SIG-M5 treated with dmso at 0.1 percent for 504 hours (cell line): Measurements from ENCODE around the gene DNASE1L1.

Source experiments
- DNase-seq: peaks from one replicate; lab custom pipeline; 2025; ENCODE audit not compliant: unreplicated experiment; lab: John Stamatoyannopoulos, UW

The DNASE1L1 gene

DNA sequence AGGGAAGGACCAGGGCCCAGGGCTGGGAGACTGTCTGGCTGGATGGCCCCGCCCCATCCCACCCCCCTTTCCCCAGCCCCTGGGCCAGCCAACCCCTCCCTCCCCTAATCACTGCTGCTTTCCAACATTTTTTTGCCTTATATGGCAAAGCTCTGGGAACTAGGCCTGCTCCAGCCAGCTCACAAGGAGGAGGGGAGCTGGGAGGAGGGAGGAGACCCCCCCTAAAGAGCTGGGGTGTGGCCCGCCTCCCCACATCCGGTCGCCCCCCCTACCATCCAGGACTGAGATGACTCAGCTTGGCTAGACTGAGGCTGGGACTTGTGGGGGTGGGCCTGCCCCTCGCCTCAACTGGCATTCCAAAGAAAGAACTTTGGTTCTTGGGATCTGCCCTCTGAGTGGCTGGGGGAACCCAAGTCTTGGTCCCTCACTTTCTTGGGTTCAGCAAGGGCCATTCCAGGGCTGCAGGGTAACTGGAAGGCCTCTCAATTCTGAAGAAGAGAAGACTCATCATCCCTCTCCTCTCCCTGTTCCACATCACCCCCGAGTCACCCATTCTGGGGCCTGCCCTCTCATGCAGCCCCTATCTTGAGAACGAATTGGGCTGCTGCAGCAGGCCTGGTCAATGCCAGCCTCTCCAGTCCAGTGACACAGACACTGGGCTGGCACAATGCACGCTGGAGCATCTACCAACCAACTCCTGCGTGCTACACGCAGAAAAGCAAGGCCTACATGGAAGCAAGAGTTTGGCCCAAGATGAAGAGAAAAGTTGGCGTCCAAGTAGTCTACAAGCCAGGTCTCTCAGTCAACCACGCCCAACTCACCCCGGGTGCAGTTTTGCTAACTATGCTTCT lies 39.4 kb downstream of the DNASE1L1 start:
- DNase-seq = peak; percentile 74

DNA sequence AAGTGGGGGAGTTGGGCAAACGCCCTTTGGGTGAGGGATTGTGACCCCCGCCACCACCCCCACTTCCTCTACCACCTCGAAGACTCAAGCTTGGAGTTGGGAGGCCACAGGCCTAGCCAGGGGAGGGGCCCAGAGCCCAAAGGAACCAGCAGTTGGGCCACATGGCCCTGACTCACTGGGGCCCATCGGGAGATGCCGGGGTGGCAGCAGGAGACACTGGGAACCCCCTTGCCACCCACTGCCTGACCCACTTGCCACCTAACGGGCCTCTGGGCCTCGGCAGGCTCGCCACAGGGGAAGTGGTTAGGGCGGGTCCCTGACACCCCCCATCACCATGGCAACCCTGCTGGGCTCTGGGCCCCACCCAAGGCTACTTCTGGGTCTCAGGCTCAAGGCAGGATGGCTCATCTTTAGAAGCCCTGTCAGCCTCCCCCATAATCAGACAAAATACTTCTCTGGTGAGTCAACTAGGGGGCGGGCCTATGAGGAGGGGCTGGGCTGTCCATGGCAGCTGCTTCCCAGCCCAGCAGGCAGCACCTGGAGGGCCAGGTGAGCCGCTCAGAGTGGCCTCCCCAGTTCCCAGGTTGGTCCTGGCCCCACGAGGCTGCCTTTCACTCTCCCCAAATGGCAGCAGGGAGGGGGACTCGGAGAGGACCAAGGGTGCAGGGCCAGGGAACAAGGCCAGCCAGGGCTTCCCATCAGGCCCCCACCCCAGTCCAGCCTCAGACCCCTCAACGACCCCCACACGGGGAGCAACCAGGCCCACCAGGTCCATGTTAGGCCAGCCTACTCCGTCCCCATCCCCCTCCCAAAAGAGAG lies 40.2 kb downstream of the DNASE1L1 start:
- DNase-seq = peak; percentile 96

DNA sequence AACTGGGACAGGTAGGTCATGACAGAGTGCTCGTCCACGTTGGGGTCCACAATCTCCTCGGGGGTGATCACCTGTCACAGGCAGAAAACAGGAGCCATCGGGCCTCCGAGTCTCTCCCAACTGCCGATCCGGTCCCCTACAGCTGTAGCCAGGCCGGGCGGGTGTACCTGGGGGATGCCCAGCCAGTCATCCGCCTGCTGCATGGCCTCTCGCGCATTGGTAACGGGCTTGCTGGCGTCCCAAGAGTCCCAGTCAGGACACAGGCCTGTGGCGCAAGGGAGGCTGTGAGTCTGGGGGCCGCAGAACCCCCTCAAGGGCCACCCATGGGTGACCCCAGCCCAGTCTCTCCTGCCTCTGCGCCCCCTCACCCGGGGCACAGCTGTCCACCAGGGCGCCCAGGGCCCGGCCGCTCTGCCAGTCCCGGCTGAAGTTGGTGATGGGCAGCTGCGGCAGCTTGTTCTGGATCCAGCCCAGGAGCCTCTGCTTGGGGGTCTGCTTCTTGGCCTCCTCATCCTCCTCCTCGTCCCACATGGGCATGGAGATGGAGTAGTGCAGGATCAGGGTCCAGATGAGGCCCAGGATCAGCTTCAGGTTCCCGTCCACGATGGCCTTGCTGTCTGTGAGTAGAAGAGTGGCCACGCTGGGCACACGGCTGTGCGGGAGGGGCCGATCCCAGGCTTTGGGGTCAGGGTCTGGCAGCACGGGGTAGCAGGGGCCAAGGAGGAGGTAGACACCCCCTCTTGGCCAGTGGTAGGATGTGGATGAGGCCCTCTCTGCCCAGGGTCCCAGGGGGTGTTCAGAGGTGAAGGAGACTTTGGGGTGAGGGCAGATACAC lies 41.4 kb downstream of the DNASE1L1 start:
- no peak for DNase-seq

- DNase-seq = no peak
Observed at GRCh38 chrX:154366666-154367055, 42.4 kb downstream of the DNASE1L1 start.

DNA sequence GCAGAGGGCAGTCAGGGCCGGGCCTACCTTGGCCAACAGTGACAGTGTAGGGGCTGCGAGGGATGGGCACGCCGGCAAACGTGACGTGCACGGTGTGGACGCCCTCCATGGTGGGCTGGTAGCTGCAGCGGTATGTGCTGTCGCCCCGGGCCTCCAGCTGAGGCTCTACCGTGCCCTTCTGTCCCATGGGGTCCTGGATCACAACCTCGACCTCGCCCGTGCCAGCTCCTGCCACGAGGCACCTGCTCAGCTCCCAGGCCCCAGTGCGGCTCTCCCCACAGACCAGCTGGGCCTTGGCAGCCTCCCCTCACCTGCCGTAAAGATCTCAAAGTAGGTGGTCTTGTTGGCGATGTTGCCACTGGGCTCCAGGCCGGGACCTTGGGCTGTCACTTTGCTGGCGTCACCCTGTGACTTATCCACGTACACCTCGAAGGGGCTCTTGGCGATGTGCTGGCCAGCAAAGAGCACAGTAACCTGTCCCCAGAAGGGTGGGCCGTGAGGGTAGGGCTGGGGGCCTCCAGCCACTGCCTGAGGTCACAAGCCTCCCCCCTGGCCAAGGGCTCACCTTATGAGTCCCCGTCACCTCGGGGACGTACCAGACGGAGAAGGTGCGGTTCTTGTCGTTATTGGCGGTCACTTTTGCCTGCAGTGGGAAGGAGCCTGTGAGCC lies 42.9 kb downstream of the DNASE1L1 start:
- DNase-seq = no peak

GRCh38 chrX:154365052-154365600 lies 43.9 kb downstream of the DNASE1L1 start:
- no peak for DNase-seq

DNA sequence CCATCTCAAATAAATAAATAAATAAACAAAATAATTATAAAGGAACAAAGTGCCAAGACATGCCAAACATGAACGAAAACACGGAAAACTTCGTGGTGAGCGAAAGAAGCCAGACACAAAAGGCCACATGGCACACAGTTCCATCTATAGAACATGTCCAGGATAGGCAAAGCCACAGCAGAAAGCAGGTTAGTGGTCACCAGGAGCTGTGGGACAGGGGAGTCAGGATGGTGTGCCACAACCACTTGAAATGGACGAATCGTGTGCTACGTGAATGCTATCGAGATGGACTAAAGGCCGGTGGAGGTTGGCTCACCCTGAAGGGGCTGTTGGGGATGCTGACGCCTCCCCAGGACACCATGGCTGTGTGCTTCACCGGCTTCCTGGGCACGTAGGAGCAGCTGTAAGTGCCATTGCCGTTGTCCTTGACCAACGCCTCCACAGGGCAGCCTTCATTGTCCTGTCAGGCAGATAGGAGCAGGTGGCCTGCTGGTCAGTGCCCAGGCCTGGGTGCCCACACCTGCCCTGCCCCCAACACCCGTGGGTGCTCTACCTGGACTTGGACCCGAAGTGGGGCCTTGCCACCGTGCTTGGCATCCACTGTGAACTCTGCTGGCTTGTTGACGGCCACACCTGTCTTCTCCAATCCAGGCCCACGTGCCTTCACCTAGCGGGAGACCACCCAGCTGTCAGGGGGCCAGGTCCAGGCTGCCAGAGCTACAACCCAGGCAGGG lies 45.2 kb downstream of the DNASE1L1 start:
- DNase-seq = no peak

GRCh38 chrX:154362085-154362742 lies 46.8 kb downstream of the DNASE1L1 start:
- DNase-seq = no peak

DNA sequence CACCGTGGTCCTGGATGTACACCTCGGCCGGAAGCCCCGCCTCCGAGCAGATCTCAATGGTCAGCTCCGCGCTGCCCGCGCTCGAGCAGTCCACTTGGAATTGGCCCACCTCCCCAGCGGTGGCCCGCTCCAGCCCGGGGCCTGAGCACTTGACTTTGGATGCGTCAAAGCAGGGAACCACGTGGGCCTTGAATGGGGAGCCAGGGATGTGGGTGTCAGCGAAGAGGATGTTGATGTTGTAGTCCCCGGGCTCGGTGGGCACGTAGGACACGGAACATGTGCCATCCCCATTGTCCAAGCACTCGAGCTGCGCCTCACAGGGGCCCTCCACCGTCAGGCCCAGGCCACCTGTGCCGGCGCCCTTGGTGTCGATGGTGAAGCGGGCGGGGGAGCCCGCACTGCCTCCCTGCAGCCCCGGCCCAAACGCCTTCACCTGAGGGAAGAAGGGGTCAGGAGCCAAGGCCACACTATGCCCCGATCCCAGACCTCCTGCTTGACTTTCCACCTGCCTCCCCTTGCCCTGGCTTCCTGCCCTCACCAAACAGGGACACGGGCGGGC lies 48.8 kb downstream of the DNASE1L1 start:
- no peak for DNase-seq

DNA sequence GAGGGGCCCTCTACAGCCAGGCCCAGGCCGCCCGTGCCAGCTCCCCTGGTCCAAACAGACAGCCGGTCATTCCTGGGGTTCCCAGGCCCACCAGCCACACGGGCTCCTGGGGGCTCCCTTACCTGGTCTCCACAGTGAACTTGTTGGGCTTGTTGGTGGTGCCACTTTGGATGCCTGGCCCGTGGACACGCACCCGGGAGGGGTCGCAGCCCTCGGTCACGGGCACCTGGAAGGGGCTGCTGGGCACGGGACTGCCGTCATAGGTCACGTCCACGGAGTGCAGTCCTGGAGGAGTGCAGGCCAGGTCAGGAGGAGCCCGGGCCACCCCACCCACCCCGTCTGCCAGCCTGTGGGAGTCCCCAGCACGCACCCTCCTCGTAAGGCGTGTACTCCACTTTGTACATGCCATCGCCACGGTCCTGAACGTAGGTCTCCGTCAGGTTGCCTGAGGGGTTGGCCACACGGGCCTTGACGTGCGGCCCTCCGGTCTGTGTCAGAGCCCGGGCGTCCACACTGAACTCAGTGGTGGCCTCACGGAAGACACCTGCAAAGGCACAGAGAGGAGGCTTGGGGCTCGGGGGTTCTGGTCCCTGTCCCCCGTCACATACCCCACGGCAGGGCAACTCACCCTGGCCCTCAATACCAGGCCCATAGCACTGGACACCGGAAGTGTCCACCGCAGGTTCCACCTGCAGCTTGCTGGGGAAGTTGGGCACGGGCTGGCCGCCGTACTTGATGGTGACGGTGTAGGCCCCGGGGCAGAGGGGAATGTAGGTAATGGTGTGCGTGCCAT lies 49.5 kb downstream of the DNASE1L1 start:
- no peak for DNase-seq

- DNase-seq = no peak
Observed at GRCh38 chrX:154358829-154359228, 50.2 kb downstream of the DNASE1L1 start.

- DNase-seq = no peak
Observed at GRCh38 chrX:154358011-154358410, 51.0 kb downstream of the DNASE1L1 start.

DNA sequence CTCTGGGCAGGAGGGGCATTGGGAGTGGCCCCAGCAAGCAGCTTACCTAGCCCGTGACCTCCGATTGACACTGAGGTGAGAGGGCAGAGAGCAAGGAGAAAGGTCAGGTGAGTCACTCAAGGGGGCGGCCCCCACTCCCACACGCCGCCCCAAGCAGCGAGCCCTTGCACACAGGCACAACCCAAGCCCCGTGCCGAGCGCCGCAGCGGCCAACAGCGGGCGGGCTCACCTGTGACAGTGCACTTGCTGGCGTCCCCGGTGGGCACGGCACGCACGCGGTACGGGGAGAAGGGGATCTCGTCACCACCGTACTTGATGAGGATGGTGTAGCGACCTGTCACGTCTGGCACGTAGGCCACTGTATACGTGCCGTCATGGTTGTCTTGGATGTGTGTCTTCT lies 51.8 kb downstream of the DNASE1L1 start:
- no peak for DNase-seq

- DNase-seq = no peak
Observed at GRCh38 chrX:154356596-154356995, 52.5 kb downstream of the DNASE1L1 start.

DNA sequence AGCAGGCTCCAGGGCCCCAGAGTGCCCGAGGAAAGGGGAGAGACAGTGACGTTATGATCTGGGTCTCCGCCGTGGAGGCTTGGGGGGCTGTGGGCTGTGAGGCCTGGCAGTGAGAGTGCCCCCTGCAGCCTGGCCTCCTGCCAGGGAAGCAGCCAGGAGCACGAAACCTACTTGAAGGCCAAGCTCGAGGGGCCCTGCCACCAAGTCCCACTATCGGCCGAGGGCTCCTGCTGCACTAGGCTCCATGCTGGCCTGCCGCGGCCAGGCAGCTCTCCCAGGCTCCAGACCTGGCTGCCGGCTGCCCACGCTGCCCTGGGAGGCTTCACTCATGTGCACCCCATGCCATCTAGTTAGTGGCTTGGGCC lies 53.3 kb downstream of the DNASE1L1 start:
- no peak for DNase-seq

- DNase-seq = no peak
Observed at GRCh38 chrX:154355094-154355775, 53.8 kb downstream of the DNASE1L1 start.

DNA sequence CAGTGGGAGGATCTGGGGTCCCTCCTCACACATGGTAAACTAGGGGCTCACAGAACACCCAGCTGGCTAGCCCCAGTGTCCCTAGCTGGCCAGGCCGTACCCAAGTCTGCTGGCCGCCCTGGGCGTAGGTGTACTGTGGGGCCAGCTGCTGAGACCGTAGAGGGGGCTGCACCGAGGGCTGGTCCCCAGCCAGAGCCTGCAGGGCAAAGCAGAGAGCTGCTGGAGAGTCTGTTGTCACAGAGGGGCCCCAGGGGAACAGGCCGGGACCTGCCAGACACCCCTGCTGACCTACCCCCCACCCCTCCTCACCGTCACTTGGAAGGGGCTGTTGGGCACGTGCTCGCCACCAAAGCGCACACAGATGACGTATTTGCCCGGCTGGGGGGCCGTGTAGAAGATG lies 54.5 kb downstream of the DNASE1L1 start:
- DNase-seq = no peak

DNA sequence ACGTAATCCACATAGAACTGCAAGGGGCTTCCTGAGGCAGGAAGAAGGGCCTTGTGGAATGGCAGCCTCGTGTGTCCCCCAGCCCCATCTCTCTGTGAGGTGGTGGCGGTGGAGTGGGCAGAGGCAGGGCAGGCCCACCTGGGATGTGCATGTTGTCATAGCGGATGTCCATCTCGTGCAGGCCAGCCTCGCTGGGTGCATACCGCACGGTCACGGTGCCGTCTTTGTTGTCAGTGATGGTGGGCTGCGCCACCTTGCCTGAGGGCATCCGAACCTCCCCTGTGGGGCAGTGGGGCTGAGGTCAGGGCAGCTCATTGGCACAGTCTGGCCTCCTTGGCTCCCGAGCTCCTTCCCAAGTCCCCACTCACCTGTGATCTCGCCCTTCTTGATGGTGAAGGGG lies 55.0 kb downstream of the DNASE1L1 start:
- no peak for DNase-seq
